ENCODE measurements around the gene ZNF780B.
"Not testable (repeated sequence)": the region's sequence is repeated elsewhere in the genome, so short reads cannot be mapped to it uniquely, and the experiment has no call there.

The ZNF780B gene

GRCh38 chr19:40041718-40042117 is 14.3 kb downstream of the ZNF780B start:
- H3K79me2 ChIP-seq (ENCODE audit: control insufficient read depth, insufficient read depth, low read length, unreplicated experiment); H3K4me3 ChIP-seq (ENCODE audit: low read depth, low read length); H3K27me3 ChIP-seq (ENCODE audit: insufficient read depth, low read length); H3K4me1 ChIP-seq (ENCODE audit: control insufficient read depth, insufficient read depth, low read length, unreplicated experiment); H3K27ac ChIP-seq (ENCODE audit: low read depth, low read length); H2AFZ ChIP-seq (ENCODE audit: low read length, unreplicated experiment): not testable (repeated sequence)
- peaks cover 29% of the 10 kb centered on the region for H3K36me3 ChIP-seq (ENCODE audit: insufficient read depth, low read length)

- not testable (repeated sequence) for H3K27ac ChIP-seq (ENCODE audit: low read depth, low read length); H2AFZ ChIP-seq (ENCODE audit: low read length, unreplicated experiment); H3K36me3 ChIP-seq (ENCODE audit: insufficient read depth, low read length); H3K27me3 ChIP-seq (ENCODE audit: insufficient read depth, low read length); H3K4me3 ChIP-seq (ENCODE audit: low read depth, low read length); H3K4me1 ChIP-seq (ENCODE audit: control insufficient read depth, insufficient read depth, low read length, unreplicated experiment); H3K79me2 ChIP-seq (ENCODE audit: control insufficient read depth, insufficient read depth, low read length, unreplicated experiment)
These were observed 18.0 kb downstream of the ZNF780B start for GRCh38 chr19:40038047-40038446.

DNA sequence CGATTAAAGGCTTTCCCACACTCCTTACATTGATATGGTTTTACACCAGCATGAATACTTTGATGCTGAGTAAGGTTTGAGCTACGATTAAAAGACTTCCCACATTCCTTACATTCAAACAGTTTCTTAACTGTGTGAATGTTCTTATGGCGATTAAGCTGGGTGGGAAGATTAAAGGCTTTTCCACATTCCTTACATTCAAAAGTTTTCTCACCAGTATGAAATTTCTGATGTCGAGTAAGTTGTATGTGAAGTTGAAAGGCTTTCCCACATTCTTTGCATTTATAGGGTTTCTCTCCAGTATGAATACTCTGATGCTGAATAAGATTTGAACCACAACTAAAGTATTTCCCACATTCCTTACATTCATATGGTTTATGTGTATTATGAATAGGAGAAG is 20.0 kb downstream of the ZNF780B start:
- Histone ChIP-seq H3K27me3 (ENCODE audit: insufficient read depth, low read length) (no peaks in the 10 kb centered on the region), H3K4me3 (ENCODE audit: low read depth, low read length) (no peak overlapping the region), H3K4me1 (ENCODE audit: control insufficient read depth, insufficient read depth, low read length, unreplicated experiment) (no peaks in the 10 kb centered on the region), H3K27ac (ENCODE audit: low read depth, low read length) (no peak overlapping the region), H3K36me3 (ENCODE audit: insufficient read depth, low read length) (peaks cover 5% of the 10 kb centered on the region; the same call in 1 of the 2 replicates), H3K79me2 (ENCODE audit: control insufficient read depth, insufficient read depth, low read length, unreplicated experiment) (no peaks in the 10 kb centered on the region), H2AFZ (ENCODE audit: low read length, unreplicated experiment) (no peak overlapping the region)

- no peaks in the 10 kb centered on the region for H3K79me2 ChIP-seq (ENCODE audit: control insufficient read depth, insufficient read depth, low read length, unreplicated experiment)
- no peak overlapping the region for H2AFZ ChIP-seq (ENCODE audit: low read length, unreplicated experiment)
- H3K4me1 ChIP-seq (ENCODE audit: control insufficient read depth, insufficient read depth, low read length, unreplicated experiment) = no peaks in the 10 kb centered on the region
- peaks cover 5% of the 10 kb centered on the region; the same call in 1 of the 2 replicates for H3K36me3 ChIP-seq (ENCODE audit: insufficient read depth, low read length)
- H3K27ac ChIP-seq (ENCODE audit: low read depth, low read length) = no peak overlapping the region
- no peak overlapping the region for H3K4me3 ChIP-seq (ENCODE audit: low read depth, low read length)
- H3K27me3 ChIP-seq (ENCODE audit: insufficient read depth, low read length) = no peaks in the 10 kb centered on the region
These were observed 22.0 kb downstream of the ZNF780B start for GRCh38 chr19:40033989-40034560.

- Histone ChIP-seq H3K79me2 (ENCODE audit: control insufficient read depth, insufficient read depth, low read length, unreplicated experiment) (no peaks in the 10 kb centered on the region), H3K4me3 (ENCODE audit: low read depth, low read length) (no peak overlapping the region), H3K27me3 (ENCODE audit: insufficient read depth, low read length) (no peaks in the 10 kb centered on the region), H3K36me3 (ENCODE audit: insufficient read depth, low read length) (no peaks in the 10 kb centered on the region), H3K4me1 (ENCODE audit: control insufficient read depth, insufficient read depth, low read length, unreplicated experiment) (no peaks in the 10 kb centered on the region), H2AFZ (ENCODE audit: low read length, unreplicated experiment) (no peak overlapping the region), H3K27ac (ENCODE audit: low read depth, low read length) (no peak overlapping the region)
These were observed 29.4 kb downstream of the ZNF780B start for GRCh38 chr19:40026597-40026970.

DNA sequence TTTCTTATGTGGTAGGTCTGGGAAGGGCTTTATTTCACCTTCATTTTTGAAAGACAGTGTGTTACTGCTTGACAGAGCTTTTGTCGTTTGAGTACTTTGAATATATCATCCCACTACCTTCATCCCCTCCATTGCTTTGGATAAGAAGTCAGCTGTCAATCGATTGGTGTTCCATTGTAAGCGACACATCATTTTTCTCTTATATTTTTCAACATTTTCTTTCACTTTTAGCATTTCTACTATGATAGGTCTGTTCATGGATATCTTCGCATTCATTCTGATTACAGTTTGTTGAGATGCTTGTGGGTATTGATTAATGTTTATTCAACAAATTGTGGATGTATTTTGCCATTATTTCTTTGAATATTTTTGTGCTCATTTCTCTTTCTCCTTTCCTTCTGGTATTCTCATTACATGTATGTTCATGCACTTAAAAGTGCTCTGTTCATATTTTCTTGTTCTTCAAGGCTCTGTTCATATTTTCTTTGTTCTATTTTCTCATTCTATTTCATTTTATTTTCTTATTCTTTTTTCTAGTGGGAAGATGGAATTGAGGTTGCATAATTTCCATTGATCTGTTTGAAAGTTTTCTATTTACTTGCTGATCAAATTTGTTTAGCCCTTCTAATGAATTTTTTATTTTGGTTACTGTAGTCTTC is 30.0 kb downstream of the ZNF780B start:
- Histone ChIP-seq H3K79me2 (ENCODE audit: control insufficient read depth, insufficient read depth, low read length, unreplicated experiment) (no peaks in the 10 kb centered on the region), H3K4me3 (ENCODE audit: low read depth, low read length) (no peak overlapping the region), H3K4me1 (ENCODE audit: control insufficient read depth, insufficient read depth, low read length, unreplicated experiment) (no peaks in the 10 kb centered on the region), H3K27me3 (ENCODE audit: insufficient read depth, low read length) (no peaks in the 10 kb centered on the region), H3K36me3 (ENCODE audit: insufficient read depth, low read length) (no peaks in the 10 kb centered on the region), H2AFZ (ENCODE audit: low read length, unreplicated experiment) (no peak overlapping the region), H3K27ac (ENCODE audit: low read depth, low read length) (no peak overlapping the region)

DNA sequence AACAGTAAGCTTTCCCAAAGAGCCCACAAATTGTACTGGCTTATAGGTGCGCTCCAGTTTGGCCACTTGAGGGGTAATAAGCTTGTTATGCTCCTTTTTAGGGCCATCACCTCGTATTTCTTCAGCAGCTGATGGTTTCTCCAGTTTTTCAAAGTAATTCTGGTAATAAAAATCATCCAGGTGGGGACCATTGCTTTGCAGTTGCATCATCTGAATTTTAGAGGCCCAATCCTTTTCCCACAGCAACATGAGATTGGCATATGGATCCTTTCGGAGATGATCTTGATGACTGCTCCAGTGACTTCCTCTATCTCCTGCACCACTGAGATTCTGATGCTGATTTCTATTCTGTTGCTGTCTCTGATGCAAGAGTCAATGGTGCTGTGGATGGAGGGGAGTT is 32.1 kb downstream of the ZNF780B start:
- H3K27ac ChIP-seq (ENCODE audit: low read depth, low read length) = no peak overlapping the region
- no peak overlapping the region for H3K4me3 ChIP-seq (ENCODE audit: low read depth, low read length)
- no peak overlapping the region for H2AFZ ChIP-seq (ENCODE audit: low read length, unreplicated experiment)
- no peaks in the 10 kb centered on the region for H3K79me2 ChIP-seq (ENCODE audit: control insufficient read depth, insufficient read depth, low read length, unreplicated experiment)
- H3K36me3 ChIP-seq (ENCODE audit: insufficient read depth, low read length) = no peaks in the 10 kb centered on the region
- no peaks in the 10 kb centered on the region for H3K4me1 ChIP-seq (ENCODE audit: control insufficient read depth, insufficient read depth, low read length, unreplicated experiment)
- H3K27me3 ChIP-seq (ENCODE audit: insufficient read depth, low read length) = no peaks in the 10 kb centered on the region

DNA sequence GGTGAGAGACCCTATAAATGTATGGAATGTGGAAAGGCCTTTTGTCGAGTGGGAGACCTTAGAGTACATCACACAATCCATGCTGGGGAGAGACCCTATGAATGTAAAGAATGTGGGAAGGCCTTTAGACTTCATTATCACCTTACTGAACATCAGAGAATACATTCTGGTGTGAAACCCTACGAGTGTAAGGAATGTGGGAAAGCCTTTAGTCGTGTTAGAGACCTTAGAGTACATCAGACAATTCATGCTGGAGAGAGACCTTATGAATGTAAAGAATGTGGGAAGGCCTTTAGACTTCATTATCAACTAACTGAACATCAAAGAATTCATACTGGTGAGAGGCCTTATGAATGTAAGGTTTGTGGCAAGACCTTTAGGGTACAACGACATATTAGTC is 42.0 kb downstream of the ZNF780B start:
- peaks cover 46% of the 10 kb centered on the region for H3K36me3 ChIP-seq (ENCODE audit: insufficient read depth, low read length)
- H3K4me3 ChIP-seq (ENCODE audit: low read depth, low read length) = no peak overlapping the region
- H3K27ac ChIP-seq (ENCODE audit: low read depth, low read length) = no peak overlapping the region

DNA sequence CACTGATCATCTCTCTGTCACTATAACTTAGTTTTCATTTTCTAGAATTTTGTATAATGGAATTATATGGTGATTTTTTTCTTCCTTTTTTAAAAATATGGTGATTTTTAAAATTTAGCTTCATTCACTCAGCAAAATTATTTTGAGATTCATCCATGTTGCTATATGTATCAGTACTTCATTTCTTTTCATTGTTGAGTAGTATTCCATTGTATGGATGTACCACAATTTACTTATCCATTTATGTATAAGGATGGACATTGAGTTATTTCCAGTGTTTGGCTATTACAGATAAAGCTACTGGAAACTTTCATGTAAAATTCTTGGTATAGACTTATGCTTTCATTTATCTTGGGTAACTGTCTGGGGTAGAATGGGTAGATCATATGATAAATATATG is 46.4 kb downstream of the ZNF780B start:
- no peak overlapping the region for H3K27ac ChIP-seq (ENCODE audit: low read depth, low read length)
- no peaks in the 10 kb centered on the region for H3K79me2 ChIP-seq (ENCODE audit: control insufficient read depth, insufficient read depth, low read length, unreplicated experiment)
- H3K27me3 ChIP-seq (ENCODE audit: insufficient read depth, low read length) = no peaks in the 10 kb centered on the region
- no peak overlapping the region for H3K4me3 ChIP-seq (ENCODE audit: low read depth, low read length)
- peaks cover 56% of the 10 kb centered on the region for H3K36me3 ChIP-seq (ENCODE audit: insufficient read depth, low read length)
- no peak overlapping the region for H2AFZ ChIP-seq (ENCODE audit: low read length, unreplicated experiment)
- H3K4me1 ChIP-seq (ENCODE audit: control insufficient read depth, insufficient read depth, low read length, unreplicated experiment) = peaks cover 16% of the 10 kb centered on the region

More for the DNA sequence above, 42.0 kb downstream of the ZNF780B start:
- Histone ChIP-seq H3K79me2 (ENCODE audit: control insufficient read depth, insufficient read depth, low read length, unreplicated experiment) (no peaks in the 10 kb centered on the region), H2AFZ (ENCODE audit: low read length, unreplicated experiment) (no peak overlapping the region), H3K27me3 (ENCODE audit: insufficient read depth, low read length) (no peaks in the 10 kb centered on the region), H3K4me1 (ENCODE audit: control insufficient read depth, insufficient read depth, low read length, unreplicated experiment) (no peaks in the 10 kb centered on the region)

GRCh38 chr19:40006273-40006691 is 49.7 kb downstream of the ZNF780B start:
- H3K27ac ChIP-seq (ENCODE audit: low read depth, low read length) = peak overlapping the region; percentile 91
- peaks cover 28% of the 10 kb centered on the region for H3K36me3 ChIP-seq (ENCODE audit: insufficient read depth, low read length)
- no peak overlapping the region for H2AFZ ChIP-seq (ENCODE audit: low read length, unreplicated experiment)

GRCh38 chr19:40005691-40006272 is 50.2 kb downstream of the ZNF780B start:
- H3K27me3 ChIP-seq (ENCODE audit: insufficient read depth, low read length) = no peaks in the 10 kb centered on the region
- H3K36me3 ChIP-seq (ENCODE audit: insufficient read depth, low read length) = peaks cover 28% of the 10 kb centered on the region
- peak overlapping the region; percentile 91 for H3K27ac ChIP-seq (ENCODE audit: low read depth, low read length)
- no peak overlapping the region for H3K4me3 ChIP-seq (ENCODE audit: low read depth, low read length)
- H3K79me2 ChIP-seq (ENCODE audit: control insufficient read depth, insufficient read depth, low read length, unreplicated experiment) = no peaks in the 10 kb centered on the region
- H2AFZ ChIP-seq (ENCODE audit: low read length, unreplicated experiment) = no peak overlapping the region
- H3K4me1 ChIP-seq (ENCODE audit: control insufficient read depth, insufficient read depth, low read length, unreplicated experiment) = peaks cover 16% of the 10 kb centered on the region

More at GRCh38 chr19:40006273-40006691, 49.7 kb downstream of the ZNF780B start:
- peaks cover 16% of the 10 kb centered on the region for H3K4me1 ChIP-seq (ENCODE audit: control insufficient read depth, insufficient read depth, low read length, unreplicated experiment)
- no peaks in the 10 kb centered on the region for H3K79me2 ChIP-seq (ENCODE audit: control insufficient read depth, insufficient read depth, low read length, unreplicated experiment)
- H3K27me3 ChIP-seq (ENCODE audit: insufficient read depth, low read length) = no peaks in the 10 kb centered on the region
- H3K4me3 ChIP-seq (ENCODE audit: low read depth, low read length) = no peak overlapping the region

Data from ACC112 (cell line).